T-helper 22 cell (primary cell): ENCODE results near the gene HDHD3.

ENCODE experiments used
- DNase-seq: peaks from one replicate; pipeline ENCODE4 v3.0.0-alpha.2; 2020; ENCODE audit warnings: low read depth

Gene HDHD3

DNA sequence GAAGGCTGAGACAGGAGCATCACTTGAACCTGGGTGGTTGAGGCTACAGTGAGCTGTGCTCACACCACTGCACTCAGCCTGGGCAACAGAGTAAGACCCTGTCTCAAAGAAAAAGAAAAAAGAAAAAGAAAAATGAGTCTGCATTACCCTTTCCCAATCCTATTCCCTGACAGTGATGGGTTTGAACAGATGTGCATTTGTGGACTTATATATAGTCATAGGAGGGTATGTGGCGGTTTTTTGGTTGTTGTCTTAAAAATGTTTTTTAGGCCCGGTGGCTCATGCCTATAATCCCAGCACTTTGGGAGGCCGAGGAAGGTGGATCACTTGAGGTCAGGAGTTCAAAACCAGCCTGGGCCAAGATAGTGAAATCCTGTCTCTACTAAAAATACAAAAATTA, 13.4 kb downstream of the HDHD3 start:
- DNase-seq: no peak

DNA sequence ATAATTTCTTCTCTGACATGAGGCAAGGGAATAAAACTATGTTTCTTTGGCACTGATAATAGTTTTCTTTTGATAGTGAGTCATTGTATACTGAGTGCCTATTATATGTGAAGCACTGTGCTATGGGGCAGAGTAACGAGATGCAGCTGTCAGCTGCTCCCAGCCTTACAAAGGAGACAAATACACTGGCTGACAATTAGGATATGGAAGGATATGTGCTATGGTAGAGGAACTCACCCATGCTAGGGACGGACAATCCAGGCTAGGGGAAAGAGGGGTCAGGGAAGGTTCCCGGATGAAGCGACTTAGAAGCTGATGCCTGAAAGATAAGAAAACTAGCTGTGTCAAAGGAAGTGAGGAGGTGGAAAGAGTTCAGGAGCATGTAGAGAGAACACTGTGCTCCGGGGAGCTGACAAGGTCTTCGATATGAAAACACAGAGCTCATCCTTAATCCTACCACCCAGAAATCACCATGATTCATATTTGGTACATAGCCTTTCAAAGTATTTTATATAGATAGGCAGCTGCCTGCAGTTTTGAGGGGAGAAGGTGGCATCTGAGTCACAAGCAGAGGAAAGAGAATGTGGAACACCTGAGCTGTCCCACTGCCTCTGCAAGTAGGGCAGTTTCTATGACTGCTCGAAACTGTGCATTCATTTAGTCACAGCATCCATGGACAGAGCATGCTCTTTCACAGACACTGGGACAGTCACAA, 15.3 kb downstream of the HDHD3 start:
- DNase-seq: no peak

DNA sequence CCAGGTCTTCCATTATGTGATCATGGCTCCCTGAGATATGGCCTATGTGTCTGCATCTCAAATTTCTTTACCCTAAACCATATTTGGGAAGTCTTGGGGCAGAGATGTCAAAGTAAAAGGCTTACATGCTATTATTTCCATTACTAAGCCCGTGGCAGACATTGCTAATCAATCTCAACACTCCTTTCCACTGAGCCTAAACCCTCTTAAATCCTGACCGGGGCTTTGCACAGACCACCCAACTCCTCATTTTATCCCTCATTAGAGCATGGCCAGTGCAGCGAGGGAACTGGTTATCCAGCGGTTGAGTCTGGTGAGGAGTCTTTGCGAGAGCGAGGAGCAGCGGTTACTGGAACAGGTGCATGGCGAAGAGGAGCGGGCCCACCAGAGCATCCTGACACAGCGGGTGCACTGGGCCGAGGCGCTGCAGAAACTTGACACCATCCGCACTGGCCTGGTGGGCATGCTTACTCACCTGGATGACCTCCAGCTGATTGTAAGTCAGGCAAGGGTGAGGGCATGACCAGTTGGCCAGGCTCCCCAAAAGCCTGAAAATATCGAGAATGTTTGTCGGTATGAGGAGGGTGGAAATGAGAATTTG, 16.4 kb downstream of the HDHD3 start:
- no peak for DNase-seq

DNA sequence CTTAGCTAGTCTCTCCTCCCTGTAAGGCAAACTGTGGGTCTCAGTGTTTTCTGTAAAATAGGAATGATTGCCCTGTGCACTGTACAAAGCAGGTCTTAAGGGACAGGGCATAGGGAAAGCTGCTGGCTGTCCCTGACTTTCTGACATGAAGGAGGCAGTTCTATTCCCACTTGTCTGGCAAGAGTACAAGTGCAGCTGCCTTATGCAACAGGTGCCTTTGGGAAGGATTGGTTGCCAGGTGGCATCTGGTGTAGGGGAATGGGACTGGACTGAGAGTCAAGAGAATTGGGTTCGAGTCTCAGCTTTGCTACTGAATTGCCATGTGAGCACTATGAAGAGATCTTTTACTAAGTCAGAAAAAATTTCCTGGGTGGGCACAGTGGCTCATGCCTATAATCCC, 17.4 kb downstream of the HDHD3 start:
- DNase-seq: no peak

DNA sequence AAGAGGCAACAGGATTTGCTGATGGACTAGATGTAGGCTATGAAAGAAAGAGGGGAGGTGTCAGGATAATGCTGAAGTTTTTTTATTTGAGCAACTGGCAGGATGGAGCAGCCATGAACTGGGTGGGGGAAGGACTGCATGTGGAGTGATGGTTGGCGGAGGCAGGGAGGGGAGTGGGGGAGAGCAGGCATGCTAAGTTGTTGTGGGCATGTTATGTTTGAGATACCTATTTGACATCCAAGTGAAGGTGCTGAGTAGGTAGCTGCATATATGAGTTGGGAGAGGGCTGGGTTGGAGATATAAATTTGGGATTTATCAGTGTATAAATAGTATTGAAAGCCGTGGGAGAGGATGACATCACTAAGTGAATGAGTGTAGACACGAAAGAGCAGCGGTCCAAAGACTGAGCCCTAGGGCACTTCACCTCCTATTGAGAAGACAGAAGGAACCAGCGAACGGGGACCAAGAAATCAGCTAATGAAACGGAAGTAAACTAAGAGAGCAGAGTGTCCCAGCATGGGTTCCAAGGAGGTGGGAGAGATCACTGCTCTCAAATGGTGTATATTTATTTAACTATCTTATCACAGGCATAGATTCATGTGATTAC, 20.0 kb downstream of the HDHD3 start:
- no peak for DNase-seq

DNA sequence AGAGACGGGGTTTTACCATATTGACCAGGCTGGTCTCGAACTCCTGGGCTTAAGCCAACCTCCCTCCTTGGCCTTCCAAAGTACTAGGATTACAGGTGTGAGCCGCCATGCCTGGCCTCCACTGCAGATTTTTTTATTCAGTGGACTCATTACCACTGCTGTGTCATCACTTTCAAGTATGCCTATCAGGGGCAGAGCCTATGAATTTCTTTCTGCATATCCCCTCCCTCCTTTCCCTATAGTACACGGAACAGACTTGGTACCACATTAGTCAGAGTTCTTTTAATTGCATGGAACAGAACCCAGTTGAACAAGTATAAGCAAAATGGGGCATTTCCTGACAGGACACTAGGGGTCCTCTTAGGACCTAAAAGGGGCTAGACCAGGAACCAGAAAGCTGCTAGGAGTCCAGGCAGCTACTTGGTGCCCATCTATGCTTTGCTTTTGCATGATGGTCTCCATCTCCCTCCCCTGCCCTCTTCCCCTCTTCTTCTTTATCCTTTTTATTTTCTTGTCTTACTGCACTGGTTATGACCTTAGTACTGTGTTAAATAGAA, 21.7 kb downstream of the HDHD3 start:
- DNase-seq: no peak

DNA sequence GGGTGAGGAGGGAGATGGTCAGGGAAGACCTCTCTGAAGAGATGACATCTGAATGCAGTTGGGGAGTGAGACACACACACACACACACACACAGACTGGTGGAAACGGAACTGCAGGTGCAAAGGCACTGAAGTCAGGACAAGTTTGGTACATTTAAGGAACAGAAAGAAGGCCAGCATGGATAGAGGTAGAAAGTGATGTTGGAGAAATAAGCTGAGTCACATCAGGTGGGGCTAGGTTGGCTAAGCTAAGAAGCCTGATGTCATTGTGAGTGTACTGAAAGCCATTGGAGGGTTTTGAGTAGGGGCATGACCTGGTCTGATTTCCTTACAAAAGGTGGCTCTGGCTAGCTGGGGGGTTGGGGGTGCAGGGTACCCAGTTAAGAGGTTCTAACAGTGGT, 24.4 kb downstream of the HDHD3 start:
- DNase-seq: no peak

DNA sequence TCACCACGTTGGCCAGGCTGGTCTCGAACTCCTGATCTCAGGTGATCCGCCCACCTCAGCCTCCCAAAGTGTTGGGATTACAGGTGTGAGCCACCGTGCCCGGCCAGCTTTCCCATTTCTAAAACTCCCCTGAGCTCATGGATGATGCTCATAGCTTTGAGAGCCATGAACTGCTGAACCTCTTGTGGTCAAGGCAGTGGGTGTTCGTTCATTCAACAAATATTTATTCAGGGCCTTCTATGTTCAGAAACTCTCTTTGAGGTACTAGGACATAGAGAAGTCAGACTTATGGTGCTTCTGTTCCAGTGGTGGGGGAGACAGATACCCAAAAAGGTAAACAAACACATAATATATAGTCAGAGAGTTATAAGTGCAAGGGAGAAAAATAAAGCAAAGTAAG, 24.8 kb downstream of the HDHD3 start:
- no peak for DNase-seq

DNA sequence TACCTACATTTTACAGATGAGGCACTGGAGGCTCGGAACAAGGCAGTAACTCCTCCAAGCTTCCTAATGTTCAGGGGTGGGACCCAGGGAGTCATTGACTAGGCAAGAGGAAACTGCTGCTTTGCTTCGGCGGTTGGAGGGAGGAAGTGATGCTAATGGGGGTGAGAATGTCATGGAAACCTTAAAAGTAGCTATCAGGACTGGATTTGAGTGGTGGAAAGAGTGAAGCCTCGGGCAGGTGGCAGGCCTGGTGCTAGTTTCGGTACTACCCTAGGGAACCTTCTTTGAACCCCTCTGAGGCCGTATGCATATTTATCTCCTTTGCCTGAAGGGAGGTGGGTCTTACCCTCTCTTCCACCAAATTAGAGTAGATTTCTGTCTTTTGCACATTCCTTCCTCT, 25.8 kb downstream of the HDHD3 start:
- no peak for DNase-seq

DNA sequence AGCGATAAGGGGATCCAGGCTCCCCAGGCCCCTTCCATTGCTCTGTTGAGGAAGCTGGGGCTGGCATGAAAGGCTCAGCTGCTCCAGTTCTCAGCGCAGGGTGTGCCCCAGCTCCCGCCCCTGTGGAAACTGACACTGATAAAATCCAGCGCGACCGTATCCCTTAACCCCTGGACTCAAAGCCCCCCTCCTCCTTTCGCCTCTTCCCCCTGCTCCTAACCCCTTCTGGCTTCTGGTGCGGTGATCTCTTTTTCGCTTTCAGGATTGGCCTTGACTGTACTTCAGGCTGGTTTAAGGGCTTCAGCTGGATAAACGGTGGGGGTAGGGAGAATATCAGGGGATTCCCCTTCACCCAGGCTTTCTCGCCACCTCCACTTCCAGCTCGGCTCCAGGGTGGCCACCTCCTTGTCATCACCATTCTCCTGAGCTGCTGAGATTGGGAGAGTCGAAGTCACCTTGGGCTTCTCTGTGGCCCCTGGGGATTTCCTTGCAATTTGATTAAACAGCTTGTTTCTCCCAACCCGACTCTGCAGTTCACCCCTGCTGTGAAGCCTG, 26.6 kb downstream of the HDHD3 start:
- DNase-seq: no peak

DNA sequence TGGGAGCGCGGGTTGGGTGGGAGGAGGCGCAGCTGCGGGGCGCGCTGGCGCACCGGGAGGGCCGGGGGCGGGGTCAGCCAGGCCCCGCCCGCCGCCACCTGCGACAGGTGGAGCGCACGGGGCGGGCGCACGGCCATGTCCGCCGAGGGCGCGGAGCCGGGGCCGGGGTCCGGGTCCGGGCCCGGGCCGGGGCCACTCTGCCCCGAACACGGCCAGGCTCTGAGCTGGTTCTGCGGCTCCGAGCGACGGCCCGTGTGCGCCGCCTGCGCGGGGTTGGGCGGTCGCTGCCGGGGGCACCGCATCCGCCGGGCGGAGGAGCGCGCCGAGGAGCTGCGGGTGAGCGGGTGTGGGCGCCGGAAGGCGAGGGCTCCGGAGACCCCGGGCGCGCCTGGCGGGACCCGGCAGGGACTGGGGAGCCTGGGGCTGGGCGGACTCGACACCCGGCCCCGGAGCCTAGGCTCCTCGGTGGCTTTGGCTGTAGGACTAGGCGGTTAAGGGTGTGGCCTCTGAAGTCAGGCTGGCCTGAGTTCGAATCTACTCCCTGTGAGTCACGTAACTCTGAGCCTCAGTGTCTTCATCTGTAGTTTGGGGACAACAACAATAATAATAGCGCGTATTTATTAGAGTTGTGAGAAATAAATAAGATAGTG, 27.2 kb downstream of the HDHD3 start, which contains the start of gene BSPRY:
BSPRY (plus strand) TSS at position 97 of the 650 bp plus-strand sequence; CDS start at position 136, 39 bp downstream.
- no peak for DNase-seq

DNA sequence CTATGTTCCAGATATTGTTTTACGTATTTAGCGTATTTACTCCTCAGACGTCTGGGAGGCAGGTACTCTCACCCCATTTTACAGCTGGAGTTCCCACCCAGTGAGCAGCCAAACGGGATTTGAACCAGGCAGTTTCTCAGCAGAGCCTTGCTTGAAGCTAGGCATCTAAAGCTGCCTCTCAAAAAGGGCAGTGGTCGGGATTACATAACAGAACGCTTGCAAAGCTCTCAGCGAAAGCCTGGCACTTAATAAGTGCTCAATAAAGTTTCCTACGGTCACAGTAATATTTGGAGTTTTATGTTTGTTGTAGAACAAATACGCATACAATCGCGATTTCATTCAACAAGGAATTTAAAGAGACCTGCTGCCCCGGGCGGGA, 27.7 kb downstream of the HDHD3 start:
- DNase-seq: no peak

DNA sequence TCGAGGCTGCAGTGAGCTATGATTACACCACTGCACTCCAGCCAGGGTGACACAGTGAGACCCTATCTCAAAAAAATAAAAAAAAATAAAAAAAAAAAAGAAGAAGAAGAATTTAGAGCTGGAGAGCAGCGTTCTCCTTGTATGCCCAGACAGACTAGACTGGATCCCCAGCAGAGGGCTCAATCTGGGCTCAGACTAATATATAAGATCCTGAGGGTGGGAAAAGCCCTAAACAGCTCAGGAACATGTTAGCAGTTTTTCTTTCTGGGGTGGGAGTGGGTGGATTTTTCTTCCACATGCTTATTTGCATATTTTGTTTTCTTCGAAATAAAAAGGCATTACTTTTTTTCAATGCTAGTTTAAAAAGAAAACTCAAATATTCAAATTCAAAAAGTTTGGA, 28.3 kb downstream of the HDHD3 start:
- DNase-seq: no peak

DNA sequence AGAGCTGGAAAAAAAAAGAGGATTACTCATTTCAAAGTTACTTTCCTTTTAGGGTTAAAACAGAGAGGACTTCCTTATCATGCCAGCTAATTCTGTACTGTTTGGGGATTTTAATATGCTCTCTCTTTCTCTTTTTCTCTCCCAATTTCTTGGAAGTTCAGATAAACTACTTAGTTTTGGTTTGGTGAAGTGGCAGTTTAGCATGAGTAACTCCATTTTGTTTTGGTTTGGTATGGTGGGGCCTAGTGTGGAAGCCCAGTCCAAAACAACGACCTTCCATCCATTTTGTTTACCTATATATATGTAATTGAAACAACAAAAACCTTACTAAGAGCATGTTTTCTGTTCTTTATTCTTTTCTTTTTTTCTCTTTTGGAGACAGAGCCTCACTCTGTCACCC, 31.1 kb downstream of the HDHD3 start:
- DNase-seq: no peak

DNA sequence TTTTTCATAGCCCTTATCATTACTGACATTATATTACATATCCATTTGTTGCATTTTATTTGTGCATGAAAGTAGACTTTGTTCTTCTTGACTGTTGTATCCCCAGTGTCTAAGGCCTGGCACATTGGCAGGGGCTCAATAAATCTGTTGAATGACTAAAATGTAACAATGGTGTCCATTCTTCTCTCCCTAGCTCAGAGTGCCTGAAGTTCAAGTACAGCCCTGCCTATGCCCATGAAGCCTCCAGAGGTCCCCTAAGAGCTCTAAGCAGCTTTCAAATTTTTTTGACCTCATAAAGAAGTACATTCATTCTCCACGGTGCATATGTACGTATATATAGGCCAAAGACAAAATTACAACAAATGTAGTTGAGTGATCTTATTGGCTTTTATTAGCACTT, 31.6 kb downstream of the HDHD3 start:
- DNase-seq: no peak

DNA sequence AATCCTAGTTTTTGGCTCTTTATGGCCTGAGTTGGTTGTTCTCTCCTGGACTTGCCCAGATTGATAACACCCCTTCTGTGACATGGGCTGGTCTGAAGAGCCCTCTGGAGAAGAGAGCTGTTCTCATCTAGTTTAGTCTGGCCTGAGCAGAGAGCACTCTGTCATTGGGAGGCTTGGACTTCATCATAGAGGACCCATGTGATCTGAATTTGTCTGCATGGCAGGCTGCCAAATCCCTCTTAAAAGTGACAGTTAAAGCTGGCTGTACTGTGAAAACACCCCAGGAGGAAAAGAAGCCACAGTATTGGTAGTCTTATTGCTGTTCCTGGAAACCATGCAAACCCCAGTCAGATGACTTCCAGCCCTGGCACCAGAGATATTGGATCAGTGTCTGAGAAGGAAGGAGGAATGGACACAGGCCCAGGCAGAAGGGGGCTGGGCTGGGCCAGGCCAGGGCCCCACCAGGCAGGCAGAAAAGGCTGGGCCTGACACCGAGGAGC, 33.0 kb downstream of the HDHD3 start:
- no peak for DNase-seq

DNA sequence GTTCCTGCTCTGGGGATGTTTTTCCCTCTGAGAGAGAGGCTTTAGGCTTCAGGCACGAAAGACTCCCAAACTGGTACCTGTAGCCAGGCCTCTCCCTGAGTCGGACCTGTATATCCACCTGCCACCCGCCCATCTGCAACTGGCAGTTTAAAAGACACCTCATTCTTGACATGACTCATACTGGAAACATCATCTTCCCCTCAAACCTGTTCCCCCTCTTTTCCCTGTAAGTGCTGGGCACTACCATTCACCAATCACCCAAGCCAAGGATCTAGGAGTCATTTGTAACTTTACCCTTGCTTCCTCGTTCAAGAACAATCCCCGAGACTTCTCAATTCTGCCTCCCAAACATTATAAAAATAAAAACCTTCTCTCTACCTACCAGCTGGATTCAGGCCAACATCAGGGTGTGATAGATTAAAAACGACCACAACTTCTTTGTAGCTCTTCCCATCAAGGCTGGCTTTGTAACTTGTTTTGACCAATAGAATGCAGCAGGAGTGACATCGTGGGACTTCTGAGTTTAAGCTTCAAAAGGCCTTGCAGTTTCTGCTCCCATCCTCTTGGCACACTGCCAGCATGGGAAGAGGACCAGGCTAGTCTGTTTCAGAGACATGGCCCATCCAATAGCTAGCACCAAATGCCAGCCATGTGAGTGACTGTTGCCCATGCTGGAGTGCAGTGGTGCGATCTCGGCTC, 34.9 kb downstream of the HDHD3 start:
- DNase-seq: no peak

DNA sequence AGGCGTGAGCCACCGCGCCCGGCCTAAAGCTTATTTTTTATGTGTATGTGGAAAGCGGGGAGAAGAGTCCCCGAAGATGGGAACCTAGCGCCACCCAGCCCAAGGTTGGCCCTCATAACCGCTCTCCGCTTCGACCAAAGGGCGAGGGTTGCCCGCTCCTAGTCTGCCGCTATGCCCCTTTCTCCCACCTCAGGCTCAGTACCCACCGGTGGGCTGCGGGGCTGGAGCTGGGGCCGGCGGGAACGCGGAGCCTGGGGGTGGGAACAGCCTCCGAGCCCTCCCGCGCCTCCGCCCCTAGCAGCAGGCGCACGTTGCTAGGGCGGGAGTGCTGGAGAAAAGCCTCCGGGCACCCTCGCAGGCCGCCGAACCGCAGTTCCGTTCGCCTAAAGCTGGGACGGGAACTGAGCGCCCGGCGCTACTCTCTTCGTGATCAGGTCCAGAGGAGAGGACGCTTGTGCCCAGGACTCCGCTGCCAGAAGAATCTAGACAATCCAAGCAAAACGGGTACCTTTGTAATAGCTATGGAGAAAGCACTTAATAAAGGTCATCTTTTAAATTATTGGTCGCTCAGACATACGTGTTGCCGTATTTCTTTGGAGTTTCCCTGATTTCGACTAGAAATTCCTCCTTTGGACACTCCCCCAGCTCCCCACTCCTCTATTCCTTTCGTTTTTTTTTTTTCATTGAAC, 36.6 kb downstream of the HDHD3 start, which contains the start of gene WDR31:
WDR31 (minus strand) TSS at position 265 of the 689 bp plus-strand sequence. CDS start 8,253 bp downstream, outside the sequence.
- peak; percentile 50 for DNase-seq

DNA sequence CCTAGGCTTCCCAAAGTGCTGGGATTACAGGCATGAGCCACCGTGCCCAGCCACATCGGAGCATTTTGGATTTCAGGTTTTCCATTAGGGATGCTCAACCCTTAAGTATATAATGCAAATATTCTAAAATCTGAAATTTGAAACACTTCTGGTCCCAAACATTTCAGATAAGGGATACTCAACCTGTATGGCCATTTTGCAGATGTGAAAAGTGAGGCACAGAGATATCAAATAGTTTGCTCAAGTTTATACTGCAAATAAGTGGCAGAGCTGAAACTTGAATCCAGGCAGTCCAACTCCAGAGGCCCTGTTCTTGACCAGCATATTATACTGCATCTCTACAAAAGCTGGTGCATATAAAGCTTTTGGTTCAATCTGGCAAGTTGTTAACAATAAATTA, 39.1 kb downstream of the HDHD3 start:
- DNase-seq: no peak

DNA sequence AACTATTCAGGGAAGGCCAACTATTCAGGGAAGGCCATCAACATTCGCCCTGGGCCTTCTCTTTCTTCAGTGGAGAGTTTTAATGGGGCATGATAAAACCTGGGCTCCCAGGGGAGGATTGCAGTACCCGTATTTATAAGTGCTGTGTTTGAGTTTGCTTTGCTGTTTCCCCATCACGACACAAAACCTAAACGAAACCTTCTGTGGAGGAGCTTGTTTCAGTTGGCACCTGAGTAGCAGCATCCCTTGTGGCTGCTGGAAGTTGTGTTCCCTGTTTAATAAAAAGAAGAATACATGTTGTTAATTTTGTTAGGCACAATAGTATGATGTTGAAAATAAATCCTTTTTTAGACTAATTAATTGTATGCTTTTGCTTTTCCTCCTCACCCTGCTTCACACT, 45.0 kb downstream of the HDHD3 start:
- DNase-seq: no peak
